ENCODE measurements around the gene HTR2B.
"Not testable (repeated sequence)": the region's sequence is repeated elsewhere in the genome, so short reads cannot be mapped to it uniquely, and the experiment has no call there.

The HTR2B gene

GRCh38 chr2:231124838-231125568 lies at the start of gene HTR2B:
Gene HTR2B (minus strand): TSS chr2:231125042. CDS start chr2:231123764, 1,278 bp downstream.
- DNase-seq (ENCODE audit: low read depth): no peak

GRCh38 chr2:231174211-231174651 lies 49.4 kb upstream of the HTR2B start:
- DNase-seq (ENCODE audit: low read depth): no peak

GRCh38 chr2:231172025-231172424 lies 47.2 kb upstream of the HTR2B start:
- DNase-seq (ENCODE audit: low read depth): no peak

- DNase-seq (ENCODE audit: low read depth): no peak
These were observed 45.2 kb upstream of the HTR2B start for GRCh38 chr2:231170055-231170454.

- DNase-seq (ENCODE audit: low read depth): no peak
These were observed 44.6 kb upstream of the HTR2B start for GRCh38 chr2:231169488-231169887.

GRCh38 chr2:231168460-231169139 lies 43.8 kb upstream of the HTR2B start:
- DNase-seq (ENCODE audit: low read depth): no peak

GRCh38 chr2:231167745-231168459 lies 43.1 kb upstream of the HTR2B start:
- no peak for DNase-seq (ENCODE audit: low read depth)

GRCh38 chr2:231163414-231164095 lies 38.7 kb upstream of the HTR2B start:
- no peak for DNase-seq (ENCODE audit: low read depth)

- DNase-seq (ENCODE audit: low read depth): no peak
These were observed 38.2 kb upstream of the HTR2B start for GRCh38 chr2:231163011-231163410.

- DNase-seq (ENCODE audit: low read depth): no peak
These were observed 37.1 kb upstream of the HTR2B start for GRCh38 chr2:231161877-231162329.

GRCh38 chr2:231161252-231161839 lies 36.5 kb upstream of the HTR2B start:
- DNase-seq (ENCODE audit: low read depth): no peak

GRCh38 chr2:231160701-231161100 lies 35.9 kb upstream of the HTR2B start:
- DNase-seq (ENCODE audit: low read depth): no peak

- no peak for DNase-seq (ENCODE audit: low read depth)
These were observed 34.5 kb upstream of the HTR2B start for GRCh38 chr2:231159306-231159705.

- no peak for DNase-seq (ENCODE audit: low read depth)
These were observed 28.1 kb upstream of the HTR2B start for GRCh38 chr2:231152800-231153557.

- no peak for DNase-seq (ENCODE audit: low read depth)
These were observed 21.8 kb upstream of the HTR2B start for GRCh38 chr2:231146665-231147064.

- DNase-seq (ENCODE audit: low read depth): no peak
These were observed 20.1 kb upstream of the HTR2B start for GRCh38 chr2:231144896-231145295.

- DNase-seq (ENCODE audit: low read depth): not testable (repeated sequence)
These were observed 16.0 kb upstream of the HTR2B start for GRCh38 chr2:231140808-231141207.

- no peak for DNase-seq (ENCODE audit: low read depth)
These were observed 15.0 kb upstream of the HTR2B start for GRCh38 chr2:231139796-231140195.

GRCh38 chr2:231138699-231139098 lies 13.9 kb upstream of the HTR2B start:
- DNase-seq (ENCODE audit: low read depth): no peak

- no peak for DNase-seq (ENCODE audit: low read depth)
These were observed 10.2 kb upstream of the HTR2B start for GRCh38 chr2:231134910-231135655.
